B cell (primary cell): ENCODE data around the gene SRRM2. TPM values are rescaled to one million over a fixed set of nuclear protein-coding genes. Genes with fewer than 3 reads are reported as not detected.

Source experiments
- ATAC-seq: fragments of 200-7000 bp; cut with Tn5 transposase; one replicate; pipeline ENCODE4 v1.10.0; 2021; ENCODE audit warnings: low read depth, mild to moderate bottlenecking, moderate number of reproducible peaks, moderate library complexity
- CTCF ChIA-PET: fragments of 350-600 bp; sonication (Branson Sonifier 250); formaldehyde crosslinking; loops from one replicate; lab custom pipeline; 2021; ENCODE audit warnings: antibody characterized with exemption, inconsistent platforms; lab: Charles Lee
- POLR2A ChIA-PET: fragments of 350-600 bp; sonication (Branson Sonifier 250); formaldehyde crosslinking; loops from one replicate; lab custom pipeline; 2021; ENCODE audit warnings: antibody characterized with exemption; lab: Charles Lee
- DNase-seq: peaks from one replicate; pipeline ENCODE4 v3.0.0; 2013
- H2AFZ ChIP-seq: 2 replicates; pipeline ENCODE4 v1.6.1; 2012; ENCODE audit warnings: mild to moderate bottlenecking, low read depth, low read length; ENCODE audit not compliant: insufficient read depth, poor library complexity, severe bottlenecking
- H3K27ac ChIP-seq, 2 donors: 1 replicate in 1 of 2; 2 replicates in 1 of 2; pipeline ENCODE4 v1.5.1; 2012 to 2013; ENCODE audit warnings: low read length in 2 of 2, mild to moderate bottlenecking in 2 of 2, moderate library complexity in 1 of 2
- H3K27me3 ChIP-seq, 4 experiments: fragments of 200-600 bp in 1 of 4; sonication (generic) in 1 of 4; replicated peaks in 1 of 4; 1 replicate in 2 of 4; 2 replicates in 2 of 4; pipeline versions ENCODE4 v1.6.1 to v1.7.0; 2013 to 2016; ENCODE audit warnings: low read length in 3 of 4, mild to moderate bottlenecking in 2 of 4, mixed read lengths in 1 of 4, moderate library complexity in 1 of 4; ENCODE audit not compliant: insufficient read depth in 4 of 4, control insufficient read depth in 3 of 4; ENCODE audit errors: control extremely low read depth in 1 of 4
- H3K36me3 ChIP-seq, 2 experiments: replicated peaks in 1 of 2; 1 replicate in 1 of 2; 2 replicates in 1 of 2; pipeline versions ENCODE4 v1.6.1 to v1.7.1; 2013; ENCODE audit warnings: low read length in 1 of 2; ENCODE audit not compliant: insufficient read depth in 2 of 2, control insufficient read depth in 1 of 2; ENCODE audit errors: control extremely low read depth in 1 of 2, extremely low read depth in 1 of 2
- H3K4me1 ChIP-seq, 2 donors: fragments of 200-600 bp in 1 of 2; sonication (generic) in 1 of 2; 1 replicate in 1 of 2; 2 replicates in 1 of 2; pipeline versions ENCODE4 v1.5.1 to v1.6.1; 2013 to 2017; ENCODE audit warnings: low read length in 2 of 2; ENCODE audit not compliant: control insufficient read depth in 2 of 2, insufficient read depth in 2 of 2
- H3K4me2 ChIP-seq: replicated peaks from 2 replicates; pipeline ENCODE3; 2012; ENCODE audit warnings: mild to moderate bottlenecking, low read depth, low read length; ENCODE audit not compliant: poor library complexity, severe bottlenecking
- H3K4me3 ChIP-seq, 5 experiments: fragments of 200-600 bp in 1 of 5; sonication (generic) in 1 of 5; 1 replicate in 3 of 5; 2 replicates in 2 of 5; pipeline versions ENCODE4 v1.5.1 to v1.7.0; 2011 to 2016; ENCODE audit warnings: low read length in 4 of 5, mild to moderate bottlenecking in 4 of 5, low read depth in 2 of 5, control low read depth in 1 of 5, moderate library complexity in 1 of 5; ENCODE audit not compliant: insufficient read depth in 1 of 5; ENCODE audit errors: control extremely low read depth in 1 of 5, extremely low read depth in 1 of 5
- H3K79me2 ChIP-seq: fragments of 200-600 bp; sonication (generic); one replicate; pipeline ENCODE4 v1.6.0; 2016; ENCODE audit warnings: low read length; ENCODE audit not compliant: control insufficient read depth, insufficient read depth
- H3K9ac ChIP-seq: fragments of 200-600 bp; sonication (generic); 2 replicates; pipeline ENCODE4 v1.6.1; 2017; ENCODE audit warnings: mild to moderate bottlenecking, low read length, moderate library complexity
- H3K9me3 ChIP-seq, 3 donors: one replicate each; pipeline versions ENCODE4 v1.6.1 to v1.7.1; 2013; ENCODE audit warnings: low read length in 2 of 3; ENCODE audit not compliant: control insufficient read depth in 2 of 3, insufficient read depth in 1 of 3; ENCODE audit errors: control extremely low read depth in 1 of 3
- H4K20me1 ChIP-seq: 2 replicates; pipeline ENCODE4 v1.6.0; 2012; ENCODE audit warnings: mild to moderate bottlenecking, low read length; ENCODE audit not compliant: insufficient read depth, control insufficient read depth, poor library complexity, severe bottlenecking
- H3K27ac Mint-ChIP-seq: one replicate; pipeline ENCODE4 v1.8.0; 2021; ENCODE audit warnings: mixed read lengths
- H3K27me3 Mint-ChIP-seq: one replicate; pipeline ENCODE4 v1.8.0; 2021; ENCODE audit warnings: mixed read lengths
- H3K4me1 Mint-ChIP-seq: one replicate; pipeline ENCODE4 v1.8.0; 2021; ENCODE audit warnings: mixed read lengths
- H3K4me3 Mint-ChIP-seq: one replicate; pipeline ENCODE4 v1.8.0; 2021; ENCODE audit warnings: mixed read lengths
- H3K9me3 Mint-ChIP-seq: one replicate; pipeline ENCODE4 v1.8.0; 2022; ENCODE audit warnings: mixed read lengths; ENCODE audit not compliant: insufficient read depth
- EZH2 ChIP-seq: IDR thresholded peaks from 2 replicates; pipeline ENCODE4 v1.6.1; 2012; ENCODE audit warnings: borderline replicate concordance, low read depth, mild to moderate bottlenecking, moderate library complexity, low read length; ENCODE audit not compliant: insufficient read depth, poor library complexity, severe bottlenecking
- WGBS: methylation state at CpG from one replicate; pipeline ENCODE4 v1.1.5; 2013; ENCODE audit warnings: missing lambda C conversion rate; ENCODE audit not compliant: insufficient coverage; 5-methylcytosine and 5-hydroxymethylcytosine counted together
- intact Hi-C: fragments of 100-400 bp; cut with micrococcal nuclease; formaldehyde crosslinking; loops from one replicate; pipeline ENCODE4 v1.10.0; 2022
- polyA plus RNA-seq: library from polyadenylated mRNA; depleted of rRNA; stranded (reverse); fragments of >200 nt; gene quantifications from 2 replicates; pipeline ENCODE4 v1.2.3, GENCODE V29; 2012
- total RNA-seq, 2 donors: library from RNA; stranded (reverse); fragments of 120-200 nt in 1 of 2; gene quantifications; 1 replicate in 1 of 2; 2 replicates in 1 of 2; pipeline versions ENCODE4 v1.2.3 to v1.2.4, GENCODE V29; 2013 to 2022
- TF ChIP-seq, protein P1 (sequence below): fragments of 200-600 bp; IDR thresholded peaks from one replicate; pipeline ENCODE4 v1.8.0; 2022; ENCODE audit warnings: antibody characterized with exemption, mild to moderate bottlenecking

The SRRM2 gene
- total and polyA plus RNA-seq, 2 donors (not counting 1 experiment from before 2014, with no cell fraction given): 1,485 to 1,879 TPM

DNA sequence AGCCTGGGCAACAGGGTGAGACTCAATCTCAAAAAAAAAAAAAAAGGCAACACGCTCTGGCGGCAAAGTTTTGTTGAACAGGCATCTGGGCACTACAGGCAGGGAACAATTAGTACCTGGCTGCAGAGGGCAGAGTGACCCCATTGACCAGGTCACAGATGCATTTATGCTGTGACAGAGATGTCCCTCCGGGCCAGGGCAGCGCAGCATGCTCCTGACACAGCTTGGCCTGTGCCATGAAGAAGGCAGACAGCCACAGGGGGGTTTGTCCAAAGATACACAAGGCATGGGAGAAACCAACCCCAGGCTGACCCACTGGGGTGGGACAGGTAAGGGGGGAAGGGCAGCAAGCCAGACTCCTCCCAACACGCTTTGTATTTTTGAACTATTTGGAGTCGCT is 7.7 kb upstream of the SRRM2 start:
- H3K4me3 Mint-ChIP-seq: no peak overlapping the region
- WGBS: 98% methylated on average over 6 of the region's 6 CpGs
- no peaks in the 10 kb centered on the region for H3K27me3 ChIP-seq
- no peaks in the 10 kb centered on the region for H3K36me3 ChIP-seq
- H3K4me1 Mint-ChIP-seq: no peaks in the 10 kb centered on the region
- no peak for DNase-seq
- POLR2A ChIA-PET: interaction anchor here (0.7 kb wide), 1 partner anchor 12 kb away, joined by 5 read pairs; no protein-coding TSS in a partner anchor
- intact Hi-C loops: no loop called here
- no peaks in the 10 kb centered on the region for H3K4me1 ChIP-seq
- CTCF ChIA-PET: no interaction called here
- H2AFZ ChIP-seq: no peak overlapping the region
- no peaks in the 10 kb centered on the region for H3K9me3 ChIP-seq
- ATAC-seq: no peak
- H3K27ac ChIP-seq: no peak overlapping the region
- no peaks in the 10 kb centered on the region for H3K27me3 Mint-ChIP-seq
- H4K20me1 ChIP-seq: no peaks in the 10 kb centered on the region
- no peak overlapping the region for H3K4me2 ChIP-seq
- no peak overlapping the region for H3K4me3 ChIP-seq
- no peaks in the 10 kb centered on the region for H3K9me3 Mint-ChIP-seq
- H3K79me2 ChIP-seq: peaks cover 11% of the 10 kb centered on the region
- no peak for TF ChIP-seq EZH2
- TF ChIP-seq, protein P1, sequence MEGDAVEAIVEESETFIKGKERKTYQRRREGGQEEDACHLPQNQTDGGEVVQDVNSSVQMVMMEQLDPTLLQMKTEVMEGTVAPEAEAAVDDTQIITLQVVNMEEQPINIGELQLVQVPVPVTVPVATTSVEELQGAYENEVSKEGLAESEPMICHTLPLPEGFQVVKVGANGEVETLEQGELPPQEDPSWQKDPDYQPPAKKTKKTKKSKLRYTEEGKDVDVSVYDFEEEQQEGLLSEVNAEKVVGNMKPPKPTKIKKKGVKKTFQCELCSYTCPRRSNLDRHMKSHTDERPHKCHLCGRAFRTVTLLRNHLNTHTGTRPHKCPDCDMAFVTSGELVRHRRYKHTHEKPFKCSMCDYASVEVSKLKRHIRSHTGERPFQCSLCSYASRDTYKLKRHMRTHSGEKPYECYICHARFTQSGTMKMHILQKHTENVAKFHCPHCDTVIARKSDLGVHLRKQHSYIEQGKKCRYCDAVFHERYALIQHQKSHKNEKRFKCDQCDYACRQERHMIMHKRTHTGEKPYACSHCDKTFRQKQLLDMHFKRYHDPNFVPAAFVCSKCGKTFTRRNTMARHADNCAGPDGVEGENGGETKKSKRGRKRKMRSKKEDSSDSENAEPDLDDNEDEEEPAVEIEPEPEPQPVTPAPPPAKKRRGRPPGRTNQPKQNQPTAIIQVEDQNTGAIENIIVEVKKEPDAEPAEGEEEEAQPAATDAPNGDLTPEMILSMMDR: no peak
- no peak overlapping the region for H3K9ac ChIP-seq
- H3K27ac Mint-ChIP-seq: no peak overlapping the region

DNA sequence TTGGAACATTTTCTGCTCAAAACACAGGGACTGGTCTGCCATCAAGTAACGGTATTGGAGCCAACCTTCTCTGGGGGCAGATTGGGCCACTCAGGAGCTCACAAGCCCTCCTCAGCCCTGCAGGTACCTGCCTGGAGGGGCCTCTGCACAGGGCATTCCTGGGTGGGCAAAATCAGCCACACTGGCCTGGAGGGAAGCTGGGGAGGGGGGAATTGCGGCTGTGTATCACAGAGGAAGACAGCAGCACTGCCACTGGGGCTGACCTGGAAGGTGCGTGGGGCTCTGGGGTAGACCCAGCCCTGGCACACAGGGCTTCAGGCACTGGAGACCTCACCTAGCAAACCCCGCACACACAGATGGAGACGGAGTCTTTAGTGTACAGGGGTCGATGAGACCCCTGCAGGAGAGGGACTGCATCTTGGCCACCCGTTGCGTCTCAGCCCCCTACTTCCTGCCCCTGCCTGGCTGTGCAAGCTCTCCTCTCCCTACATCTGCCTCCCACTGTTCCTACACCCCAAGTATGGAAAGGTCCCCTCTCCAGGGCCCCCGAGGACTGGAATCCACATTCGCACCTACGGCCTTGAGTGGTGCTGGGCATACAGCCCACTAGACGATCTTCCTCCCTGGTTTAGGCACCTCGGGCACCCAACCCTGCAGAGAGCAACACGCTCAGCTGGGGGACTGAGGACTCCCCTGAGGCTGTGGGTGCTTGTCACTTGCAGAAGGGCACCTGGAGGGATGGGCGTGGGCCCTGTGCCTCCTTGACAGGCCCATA is 7.1 kb upstream of the SRRM2 start:
- Histone ChIP-seq H3K9ac (no peak overlapping the region), H3K4me2 (no peak overlapping the region), H3K27ac (no peak overlapping the region), H3K79me2 (peaks cover 16% of the 10 kb centered on the region), H3K4me1 (no peaks in the 10 kb centered on the region), H3K27me3 (no peaks in the 10 kb centered on the region), H3K36me3 (no peaks in the 10 kb centered on the region), H2AFZ (no peak overlapping the region), H4K20me1 (no peaks in the 10 kb centered on the region), H3K9me3 (no peaks in the 10 kb centered on the region), H3K4me3 (no peak overlapping the region)
- TF ChIP-seq, protein P1: no peak
- TF ChIP-seq EZH2: no peak
- DNase-seq (no peak), ATAC-seq (no peak)
- H3K27ac Mint-ChIP-seq: no peak overlapping the region
- CTCF ChIA-PET: no interaction called here
- intact Hi-C loops: no loop called here
- H3K9me3 Mint-ChIP-seq: no peaks in the 10 kb centered on the region
- H3K27me3 Mint-ChIP-seq: no peaks in the 10 kb centered on the region
- no peak overlapping the region for H3K4me3 Mint-ChIP-seq
- POLR2A ChIA-PET: no interaction called here
- 94% methylated on average over 10 of the region's 15 CpGs for WGBS
- H3K4me1 Mint-ChIP-seq: no peaks in the 10 kb centered on the region
